ENCODE results near the gene TIMELESS.

DNA sequence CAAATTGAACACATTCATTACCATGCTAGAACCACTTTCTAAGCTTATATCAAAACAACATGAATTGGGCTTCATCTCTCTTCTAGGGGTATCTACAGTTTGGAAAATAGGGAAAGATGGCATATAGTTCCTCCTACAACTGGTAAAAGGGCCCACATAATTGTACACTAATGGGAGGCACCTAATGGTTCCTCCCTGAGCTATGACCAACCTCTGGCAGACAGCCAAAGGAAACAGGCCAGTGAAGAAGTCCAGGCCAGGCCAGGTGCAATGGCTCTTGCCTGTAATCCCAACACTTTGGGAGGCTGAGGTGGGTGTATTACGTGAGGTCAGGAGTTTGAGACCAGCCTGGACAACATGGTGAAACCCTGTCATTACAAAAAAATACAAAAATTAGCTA lies 63.4 kb downstream of the TIMELESS start:
- TF ChIP-seq, protein P1, sequence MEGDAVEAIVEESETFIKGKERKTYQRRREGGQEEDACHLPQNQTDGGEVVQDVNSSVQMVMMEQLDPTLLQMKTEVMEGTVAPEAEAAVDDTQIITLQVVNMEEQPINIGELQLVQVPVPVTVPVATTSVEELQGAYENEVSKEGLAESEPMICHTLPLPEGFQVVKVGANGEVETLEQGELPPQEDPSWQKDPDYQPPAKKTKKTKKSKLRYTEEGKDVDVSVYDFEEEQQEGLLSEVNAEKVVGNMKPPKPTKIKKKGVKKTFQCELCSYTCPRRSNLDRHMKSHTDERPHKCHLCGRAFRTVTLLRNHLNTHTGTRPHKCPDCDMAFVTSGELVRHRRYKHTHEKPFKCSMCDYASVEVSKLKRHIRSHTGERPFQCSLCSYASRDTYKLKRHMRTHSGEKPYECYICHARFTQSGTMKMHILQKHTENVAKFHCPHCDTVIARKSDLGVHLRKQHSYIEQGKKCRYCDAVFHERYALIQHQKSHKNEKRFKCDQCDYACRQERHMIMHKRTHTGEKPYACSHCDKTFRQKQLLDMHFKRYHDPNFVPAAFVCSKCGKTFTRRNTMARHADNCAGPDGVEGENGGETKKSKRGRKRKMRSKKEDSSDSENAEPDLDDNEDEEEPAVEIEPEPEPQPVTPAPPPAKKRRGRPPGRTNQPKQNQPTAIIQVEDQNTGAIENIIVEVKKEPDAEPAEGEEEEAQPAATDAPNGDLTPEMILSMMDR (conservative IDR thresholded peaks at IDR 0.05 in 1 of 2, IDR thresholded peaks at IDR 0.05 in 1 of 2; ENCODE audit: extremely low read depth in 1 of 2, insufficient read depth in 1 of 2, low read depth in 1 of 2, low read length in 2 of 2): no peak
- no peak for TF ChIP-seq EZH2 (IDR thresholded peaks at IDR 0.05; ENCODE audit: borderline replicate concordance, low read length)
